ENCODE results near the gene KNCN. TPM values are rescaled to one million over a fixed set of nuclear protein-coding genes. Genes with fewer than 3 reads are reported as not detected.
A peak's percentile ranks its signal among the peaks of the same experiment; 100 is the strongest.

The KNCN gene
- total and polyA plus RNA-seq, 5 experiments from 2014 or later, result not detected

- ATAC-seq, result no peak
- Mint-ChIP-seq H3K27me3 (peaks cover 1 to 16% (median 11%) of the 10 kb centered on the region in 5 donors), H3K9me3 (no peaks in the 10 kb centered on the region), H3K27ac (no peak overlapping the region), H3K36me3 (no peaks in the 10 kb centered on the region), H3K4me3 (no peak overlapping the region), H3K4me1 (peaks cover 2 to 8% (median 6%) of the 10 kb centered on the region in 4 donors)
- no peak for DNase-seq
- POLR2A ChIA-PET, result no interaction called here
Observed at GRCh38 chr1:46535063-46535462, 16.4 kb downstream of the KNCN start.

- Mint-ChIP-seq H3K27me3 (peaks cover 10 to 24% (median 22%) of the 10 kb centered on the region in 5 donors), H3K36me3 (no peaks in the 10 kb centered on the region), H3K27ac (peak overlapping the region in 8 of 10 donors; percentile 67 to 92 (median 87)), H3K4me1 (peaks cover 8 to 13% (median 9%) of the 10 kb centered on the region in 4 donors), H3K9me3 (no peaks in the 10 kb centered on the region), H3K4me3 (peak overlapping the region; percentile 66 to 91 (median 86))
- ATAC-seq (peak; percentile 82 to 87), DNase-seq (peak; percentile 20 to 73 (median 52))
- POLR2A ChIA-PET, result interaction anchor here (1.3 to 1.5 kb wide), 2 partner anchors 71 to 82 kb away, joined by 3 to 8 read pairs; partner anchors contain the start of gene MKNK1
Observed at GRCh38 chr1:46533179-46533864, 18.1 kb downstream of the KNCN start.

- H3K9me3 Mint-ChIP-seq, result no peaks in the 10 kb centered on the region
- H3K4me3 Mint-ChIP-seq, result peak overlapping the region; percentile 15 to 62 (median 39)
Observed at GRCh38 chr1:46532498-46533178, 18.8 kb downstream of the KNCN start.

DNA sequence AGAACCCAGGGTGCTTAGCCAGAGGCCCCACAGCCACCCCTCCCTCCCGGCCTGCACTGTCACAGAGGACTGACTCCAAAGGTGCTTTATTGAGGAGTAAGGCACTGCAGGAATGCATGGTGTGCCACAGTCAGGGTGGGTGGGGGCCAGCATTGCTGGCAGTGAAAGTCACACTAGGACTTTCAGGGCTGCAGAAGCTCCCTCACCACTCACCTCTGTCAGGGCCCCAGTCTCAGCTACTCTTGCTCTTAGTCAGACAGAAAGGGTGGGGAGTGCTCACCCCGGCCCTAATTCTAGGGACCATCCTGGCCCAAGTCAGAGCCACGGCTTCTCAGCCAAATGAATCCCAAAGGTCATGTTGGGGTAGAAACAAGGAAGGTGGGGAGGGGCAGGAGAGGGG lies 19.4 kb downstream of the KNCN start:
- Mint-ChIP-seq H3K27ac (peak overlapping the region in 2 of 10 donors; percentile 20 to 37), H3K4me1 (peaks cover 8 to 14% (median 9%) of the 10 kb centered on the region in 4 donors), H3K9me3 (no peaks in the 10 kb centered on the region), H3K4me3 (peak overlapping the region in 3 of 10 donors; percentile 37 to 54 (median 38)), H3K36me3 (no peaks in the 10 kb centered on the region), H3K27me3 (peaks cover 14 to 35% (median 29%) of the 10 kb centered on the region in 5 donors)
- POLR2A ChIA-PET, result no interaction called here
- no peak for DNase-seq
- no peak for ATAC-seq

More at GRCh38 chr1:46532498-46533178, 18.8 kb downstream of the KNCN start:
- DNase-seq, result peak; percentile 49 to 80 (median 68)
- Mint-ChIP-seq H3K27me3 (peaks cover 14 to 30% (median 27%) of the 10 kb centered on the region in 5 donors), H3K4me1 (peaks cover 8 to 14% (median 9%) of the 10 kb centered on the region in 4 donors), H3K36me3 (no peaks in the 10 kb centered on the region), H3K27ac (peak overlapping the region in 1 of 10 donors; percentile 63)
- peak; percentile 84 to 89 for ATAC-seq
- POLR2A ChIA-PET, result interaction anchor here (0.6 to 1.5 kb wide), 3 partner anchors 72 to 126 kb away, joined by 3 to 8 read pairs (median 3); partner anchors contain the start of gene MKNK1

- Mint-ChIP-seq H3K27me3 (peaks cover 16 to 36% (median 25%) of the 10 kb centered on the region in 5 donors), H3K4me3 (peak overlapping the region in 2 of 10 donors; percentile 16 to 62), H3K9me3 (no peaks in the 10 kb centered on the region), H3K27ac (peak overlapping the region in 1 of 10 donors; percentile 30), H3K4me1 (peaks cover 8 to 14% (median 9%) of the 10 kb centered on the region in 4 donors), H3K36me3 (no peaks in the 10 kb centered on the region)
- POLR2A ChIA-PET, result no interaction called here
- ATAC-seq, result no peak
- DNase-seq, result no peak
Observed at GRCh38 chr1:46530791-46531409, 20.5 kb downstream of the KNCN start.

GRCh38 chr1:46530311-46530710 lies 21.1 kb downstream of the KNCN start:
- Mint-ChIP-seq H3K4me1 (peaks cover 8 to 14% (median 9%) of the 10 kb centered on the region in 4 donors), H3K36me3 (no peaks in the 10 kb centered on the region), H3K4me3 (no peak overlapping the region), H3K27ac (no peak overlapping the region), H3K9me3 (no peaks in the 10 kb centered on the region), H3K27me3 (peaks cover 18 to 41% (median 31%) of the 10 kb centered on the region in 5 donors)
- DNase-seq, result no peak
- no peak for ATAC-seq
- POLR2A ChIA-PET, result no interaction called here

- H3K36me3 Mint-ChIP-seq, result no peaks in the 10 kb centered on the region
- peaks cover 21 to 48% (median 36%) of the 10 kb centered on the region in 5 donors for H3K27me3 Mint-ChIP-seq
- no peak overlapping the region for H3K4me3 Mint-ChIP-seq
- ATAC-seq (no peak), DNase-seq (no peak)
- no peak overlapping the region for H3K27ac Mint-ChIP-seq
- peaks cover 4 to 14% (median 9%) of the 10 kb centered on the region in 4 donors for H3K4me1 Mint-ChIP-seq
- POLR2A ChIA-PET, result no interaction called here
- H3K9me3 Mint-ChIP-seq, result no peaks in the 10 kb centered on the region
Observed at GRCh38 chr1:46529031-46529630, 22.3 kb downstream of the KNCN start.

DNA sequence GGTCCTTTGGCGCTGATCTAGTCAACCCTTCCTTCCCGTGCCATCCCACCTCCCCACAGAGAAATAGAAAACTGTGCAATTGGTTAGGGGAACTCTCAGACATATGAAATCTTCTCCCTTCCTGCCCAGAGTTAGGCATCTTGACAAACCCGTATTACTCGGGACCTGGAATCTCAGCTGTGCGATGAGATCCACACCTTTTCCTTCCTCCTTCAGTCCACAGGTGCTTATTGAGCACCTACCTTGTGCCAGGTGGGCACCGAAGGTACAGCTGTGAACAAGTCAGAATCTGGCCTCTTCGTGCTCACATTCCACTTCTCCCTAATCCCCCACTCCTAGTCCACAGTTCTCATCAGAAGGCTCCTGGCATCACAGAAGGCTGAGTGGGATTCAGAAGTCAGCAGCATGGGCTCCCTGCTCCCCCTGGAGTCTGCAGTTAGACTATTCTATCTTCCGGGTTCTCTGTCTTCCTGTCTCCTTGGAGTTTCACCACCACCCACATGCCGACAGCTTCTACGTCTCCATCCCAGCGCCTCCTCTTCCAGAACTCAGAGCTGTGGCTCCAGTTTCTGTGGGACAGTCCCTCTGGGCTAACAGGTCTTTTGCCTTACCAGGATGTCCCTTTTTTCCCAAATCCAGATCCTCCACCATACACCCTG lies 23.0 kb downstream of the KNCN start:
- H3K4me1 Mint-ChIP-seq, result peaks cover 0 to 8% (median 5%) of the 10 kb centered on the region in 4 donors
- POLR2A ChIA-PET, result no interaction called here
- no peak for ATAC-seq
- H3K27me3 Mint-ChIP-seq, result peaks cover 21 to 50% (median 34%) of the 10 kb centered on the region in 5 donors
- H3K27ac Mint-ChIP-seq, result no peak overlapping the region
- no peaks in the 10 kb centered on the region for H3K36me3 Mint-ChIP-seq
- H3K4me3 Mint-ChIP-seq, result no peak overlapping the region
- no peaks in the 10 kb centered on the region for H3K9me3 Mint-ChIP-seq
- no peak for DNase-seq

DNA sequence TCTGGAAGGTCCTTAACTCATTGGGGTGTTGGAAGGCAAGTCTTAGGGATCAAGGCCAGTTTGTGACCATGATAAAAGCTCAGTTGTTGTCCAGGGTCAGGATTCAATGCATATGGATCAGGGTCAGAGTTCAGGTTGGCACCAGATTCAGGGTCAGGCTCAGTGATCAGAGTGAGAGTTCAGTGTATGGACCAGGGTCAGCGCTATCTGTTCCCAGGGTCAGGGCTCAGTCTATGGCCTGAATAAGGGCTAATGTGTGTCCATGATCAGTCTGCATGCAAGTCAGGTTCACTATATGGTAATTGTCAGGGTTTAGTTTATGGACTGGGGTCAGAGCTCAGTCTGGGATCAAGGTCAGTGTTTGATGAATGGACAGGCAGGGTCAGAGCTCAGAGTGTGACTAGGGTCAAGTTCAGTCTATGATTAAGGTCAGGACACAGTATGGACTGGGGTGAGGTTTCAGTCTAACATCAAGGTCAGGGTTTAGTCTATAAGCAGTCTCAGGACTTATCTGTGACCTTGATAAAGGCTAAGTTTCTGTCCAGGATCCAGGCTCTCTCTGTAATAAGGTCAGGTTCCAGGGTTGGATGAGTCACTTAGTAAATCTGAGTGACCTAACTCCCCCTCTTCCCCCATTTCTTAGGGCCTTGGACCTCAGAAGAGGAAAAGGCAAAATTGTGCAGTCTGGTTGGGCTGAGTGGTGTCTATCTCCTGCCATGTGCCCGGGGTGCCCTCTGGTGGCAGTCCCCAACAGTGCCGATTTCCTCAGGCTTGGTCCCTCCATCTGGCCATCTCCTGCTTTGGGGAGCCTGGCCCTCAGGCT lies 23.8 kb downstream of the KNCN start:
- Mint-ChIP-seq H3K9me3 (no peaks in the 10 kb centered on the region), H3K4me3 (no peak overlapping the region), H3K27ac (peak overlapping the region in 1 of 10 donors; percentile 68), H3K4me1 (peaks cover 0 to 8% (median 5%) of the 10 kb centered on the region in 4 donors), H3K27me3 (peaks cover 21 to 50% (median 34%) of the 10 kb centered on the region in 5 donors), H3K36me3 (no peaks in the 10 kb centered on the region)
- POLR2A ChIA-PET, result no interaction called here
- peak; percentile 34 to 76 (median 56) for DNase-seq
- peak; percentile 50 to 56 for ATAC-seq

- Mint-ChIP-seq H3K4me3 (no peak overlapping the region), H3K36me3 (no peaks in the 10 kb centered on the region), H3K27ac (no peak overlapping the region), H3K4me1 (peaks cover 0 to 8% (median 5%) of the 10 kb centered on the region in 4 donors), H3K9me3 (no peaks in the 10 kb centered on the region), H3K27me3 (peaks cover 21 to 51% (median 34%) of the 10 kb centered on the region in 5 donors)
- DNase-seq, result no peak
- POLR2A ChIA-PET, result interaction anchor here (0.8 kb wide), 1 partner anchor 9 kb away, joined by 3 read pairs; no protein-coding TSS in a partner anchor
- ATAC-seq, result no peak
Observed at GRCh38 chr1:46526691-46527291, 24.7 kb downstream of the KNCN start.

Data from naive thymus-derived CD8-positive, alpha-beta T cell (primary cell).